ENCODE measurements around the gene KCNQ1. TPM values are rescaled to one million over a fixed set of nuclear protein-coding genes. Genes with fewer than 3 reads are reported as not detected.

Gene KCNQ1
- total RNA-seq, 2 donors from 2014 or later: 18.6 to 25.5 TPM

DNA sequence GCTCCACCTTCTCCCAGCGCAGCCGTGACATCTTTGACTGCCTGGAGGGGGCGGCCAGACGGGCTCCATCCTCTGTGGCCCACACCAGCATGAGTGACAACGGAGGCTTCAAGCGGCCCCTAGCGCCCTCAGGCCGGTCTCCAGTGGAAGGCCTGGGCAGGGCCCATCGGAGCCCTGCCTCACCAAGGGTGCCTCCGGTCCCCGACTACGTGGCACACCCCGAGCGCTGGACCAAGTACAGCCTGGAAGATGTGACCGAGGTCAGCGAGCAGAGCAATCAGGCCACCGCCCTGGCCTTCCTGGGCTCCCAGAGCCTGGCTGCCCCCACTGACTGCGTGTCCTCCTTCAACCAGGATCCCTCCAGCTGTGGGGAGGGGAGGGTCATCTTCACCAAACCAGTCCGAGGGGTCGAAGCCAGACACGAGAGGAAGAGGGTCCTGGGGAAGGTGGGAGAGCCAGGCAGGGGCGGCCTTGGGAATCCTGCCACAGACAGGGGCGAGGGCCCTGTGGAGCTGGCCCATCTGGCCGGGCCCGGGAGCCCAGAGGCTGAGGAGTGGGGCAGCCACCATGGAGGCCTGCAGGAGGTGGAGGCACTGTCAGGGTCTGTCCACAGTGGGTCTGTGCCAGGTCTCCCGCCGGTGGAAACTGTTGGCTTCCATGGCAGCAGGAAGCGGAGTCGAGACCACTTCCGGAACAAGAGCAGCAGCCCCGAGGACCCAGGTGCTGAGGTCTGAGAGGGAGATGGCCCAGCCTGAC, 41.7 kb upstream of the KCNQ1 start:
- DNase-seq (no peak), ATAC-seq (no peak)
- no peaks in the 10 kb centered on the region for H3K27me3 Mint-ChIP-seq

DNA sequence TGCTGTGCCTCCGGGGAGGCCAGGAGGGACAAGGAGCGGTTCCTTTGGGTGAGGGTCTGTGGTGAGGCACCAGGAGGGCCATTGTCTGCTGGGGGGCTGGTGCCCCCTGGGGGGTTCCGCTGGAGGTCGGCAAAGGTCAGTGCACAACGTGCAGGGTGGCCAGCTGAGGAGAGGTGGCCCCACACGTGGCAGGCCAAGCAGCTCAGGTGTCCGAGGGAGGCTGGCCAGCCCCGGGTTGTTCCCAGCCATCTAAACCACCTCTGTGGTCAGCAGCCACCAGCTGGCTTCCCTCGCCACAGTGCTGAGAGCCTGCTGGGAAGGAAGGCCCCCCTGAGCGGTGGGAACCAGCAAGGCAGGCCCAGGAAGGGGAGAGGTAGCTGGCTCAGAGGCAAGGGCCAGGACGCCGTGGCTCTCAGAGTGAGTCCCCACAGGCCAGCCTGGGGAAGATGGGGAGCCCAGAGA, 40.0 kb upstream of the KCNQ1 start:
- H3K27ac Mint-ChIP-seq: peak overlapping the region; percentile 24
- no peak overlapping the region for H3K4me3 Mint-ChIP-seq
- H3K4me1 Mint-ChIP-seq: peaks cover 9% of the 10 kb centered on the region
- H3K27me3 Mint-ChIP-seq: no peaks in the 10 kb centered on the region
- ATAC-seq (no peak), DNase-seq (no peak)
- no peaks in the 10 kb centered on the region for H3K9me3 ChIP-seq (ENCODE audit: control insufficient read depth, low read length, poor library complexity, severe bottlenecking)
- no peaks in the 10 kb centered on the region for H3K36me3 Mint-ChIP-seq (ENCODE audit: low read depth)

More for the DNA sequence above, 41.7 kb upstream of the KCNQ1 start:
- no peaks in the 10 kb centered on the region for H3K9me3 ChIP-seq (ENCODE audit: control insufficient read depth, low read length, poor library complexity, severe bottlenecking)
- peak overlapping the region; percentile 9 for H3K27ac Mint-ChIP-seq
- H3K4me3 Mint-ChIP-seq: no peak overlapping the region
- no peaks in the 10 kb centered on the region for H3K36me3 Mint-ChIP-seq (ENCODE audit: low read depth)
- H3K4me1 Mint-ChIP-seq: peaks cover 13% of the 10 kb centered on the region

DNA sequence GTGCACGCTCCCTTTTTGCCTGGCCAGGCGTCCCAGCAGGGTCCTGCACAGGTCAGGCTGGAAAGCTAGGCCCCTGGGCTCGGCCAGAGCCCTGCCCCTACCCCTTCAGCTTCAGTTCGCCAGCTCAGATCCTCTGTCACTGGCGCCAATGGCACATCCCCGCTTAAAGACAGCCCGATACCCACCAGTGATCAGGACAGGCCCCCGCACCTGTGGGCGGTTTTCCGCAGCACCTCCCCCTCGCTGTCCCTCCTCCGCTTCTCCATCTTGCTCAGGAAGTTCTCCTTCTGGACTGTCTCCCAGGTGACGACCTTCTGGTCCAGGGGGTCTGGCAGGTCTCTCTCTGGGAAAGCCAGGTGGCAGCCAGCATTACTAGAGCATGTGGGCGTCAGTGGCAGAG, 38.4 kb upstream of the KCNQ1 start:
- peaks cover 2% of the 10 kb centered on the region for H3K4me1 Mint-ChIP-seq
- ATAC-seq: no peak
- H3K4me3 Mint-ChIP-seq: no peak overlapping the region
- H3K27ac Mint-ChIP-seq: no peak overlapping the region
- H3K9me3 ChIP-seq (ENCODE audit: control insufficient read depth, low read length, poor library complexity, severe bottlenecking): no peaks in the 10 kb centered on the region
- no peaks in the 10 kb centered on the region for H3K27me3 Mint-ChIP-seq
- DNase-seq: no peak
- no peaks in the 10 kb centered on the region for H3K36me3 Mint-ChIP-seq (ENCODE audit: low read depth)

DNA sequence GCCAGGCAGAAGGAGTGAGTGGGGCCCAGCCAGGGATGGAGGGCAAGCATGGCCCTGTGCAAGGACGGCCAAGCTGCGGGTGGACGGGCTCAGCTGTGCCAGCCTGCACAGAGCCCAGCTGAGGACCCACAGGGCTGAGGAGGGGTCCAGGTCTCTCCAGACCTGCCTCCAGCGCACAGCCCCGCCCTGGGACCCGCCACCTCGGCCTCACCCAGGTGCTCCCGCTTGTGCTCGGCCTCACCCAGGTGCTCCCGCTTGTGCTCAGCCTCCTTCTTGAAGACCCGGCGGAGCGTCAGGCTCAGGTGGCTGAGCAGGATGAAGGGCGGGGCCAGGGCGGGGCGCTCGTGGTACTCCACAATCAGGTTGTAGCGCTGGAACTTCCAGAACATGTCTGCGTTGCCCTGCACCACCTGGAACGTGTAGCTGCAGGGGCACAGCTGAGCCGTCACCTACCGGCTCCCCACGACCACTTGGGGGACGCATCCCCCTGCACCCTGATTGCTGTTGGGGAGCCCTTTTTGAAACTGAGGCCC, 37.9 kb upstream of the KCNQ1 start:
- no peaks in the 10 kb centered on the region for H3K9me3 ChIP-seq (ENCODE audit: control insufficient read depth, low read length, poor library complexity, severe bottlenecking)
- no peaks in the 10 kb centered on the region for H3K27me3 Mint-ChIP-seq
- no peak overlapping the region for H3K27ac Mint-ChIP-seq
- no peak overlapping the region for H3K4me3 Mint-ChIP-seq
- H3K36me3 Mint-ChIP-seq (ENCODE audit: low read depth): no peaks in the 10 kb centered on the region
- H3K4me1 Mint-ChIP-seq: no peaks in the 10 kb centered on the region
- no peak for ATAC-seq
- no peak for DNase-seq

DNA sequence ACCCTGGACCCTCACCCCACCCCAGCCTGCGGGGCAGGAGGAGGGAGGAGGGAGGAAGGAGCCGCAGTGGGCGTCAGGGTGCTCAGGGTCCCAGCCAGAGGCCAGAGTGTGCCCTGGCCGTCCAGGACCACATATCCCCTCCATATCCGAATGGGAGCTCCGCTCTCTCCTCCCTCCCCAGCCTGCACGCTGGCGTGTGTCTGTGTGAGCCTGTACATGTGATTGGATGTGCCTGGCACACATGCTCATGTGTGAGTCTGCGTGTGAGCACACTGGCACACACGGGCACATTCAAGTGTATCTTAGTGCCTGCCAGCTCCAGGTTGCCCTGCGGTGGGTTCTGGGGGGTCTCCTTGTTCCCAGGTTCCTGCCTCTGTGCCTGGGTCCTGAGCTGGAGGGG, 36.1 kb upstream of the KCNQ1 start:
- no peaks in the 10 kb centered on the region for H3K4me1 Mint-ChIP-seq
- no peak for ATAC-seq

DNA sequence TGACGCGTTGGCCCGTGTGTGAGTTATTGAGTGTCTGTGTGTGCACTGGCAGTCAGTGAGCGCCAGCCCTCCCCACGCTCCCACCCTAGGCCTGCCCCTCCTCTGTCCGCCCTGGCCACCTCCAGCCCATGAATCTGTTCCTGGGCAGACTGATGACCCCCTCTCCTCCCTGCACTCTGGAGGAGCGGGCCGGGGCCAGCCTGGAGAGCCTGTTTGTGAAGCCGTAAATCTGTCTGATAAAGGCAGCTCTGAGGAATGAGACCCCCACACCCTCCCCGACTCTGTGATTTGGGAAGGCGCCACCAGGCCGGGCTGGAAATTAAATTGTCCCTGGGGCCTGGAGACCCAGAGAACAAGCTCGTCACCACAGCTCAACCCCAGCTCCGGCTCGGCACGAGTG, 35.7 kb upstream of the KCNQ1 start:
- DNase-seq: no peak
- ATAC-seq: no peak
- Mint-ChIP-seq H3K4me3 (no peak overlapping the region), H3K36me3 (ENCODE audit: low read depth) (no peaks in the 10 kb centered on the region), H3K27ac (no peak overlapping the region), H3K27me3 (no peaks in the 10 kb centered on the region), H3K4me1 (no peaks in the 10 kb centered on the region)
- no peaks in the 10 kb centered on the region for H3K9me3 ChIP-seq (ENCODE audit: control insufficient read depth, low read length, poor library complexity, severe bottlenecking)

More for the DNA sequence above, 36.1 kb upstream of the KCNQ1 start:
- H3K27ac Mint-ChIP-seq: no peak overlapping the region
- H3K36me3 Mint-ChIP-seq (ENCODE audit: low read depth): no peaks in the 10 kb centered on the region
- no peak overlapping the region for H3K4me3 Mint-ChIP-seq
- no peak for DNase-seq
- no peaks in the 10 kb centered on the region for H3K27me3 Mint-ChIP-seq
- H3K9me3 ChIP-seq (ENCODE audit: control insufficient read depth, low read length, poor library complexity, severe bottlenecking): no peaks in the 10 kb centered on the region

DNA sequence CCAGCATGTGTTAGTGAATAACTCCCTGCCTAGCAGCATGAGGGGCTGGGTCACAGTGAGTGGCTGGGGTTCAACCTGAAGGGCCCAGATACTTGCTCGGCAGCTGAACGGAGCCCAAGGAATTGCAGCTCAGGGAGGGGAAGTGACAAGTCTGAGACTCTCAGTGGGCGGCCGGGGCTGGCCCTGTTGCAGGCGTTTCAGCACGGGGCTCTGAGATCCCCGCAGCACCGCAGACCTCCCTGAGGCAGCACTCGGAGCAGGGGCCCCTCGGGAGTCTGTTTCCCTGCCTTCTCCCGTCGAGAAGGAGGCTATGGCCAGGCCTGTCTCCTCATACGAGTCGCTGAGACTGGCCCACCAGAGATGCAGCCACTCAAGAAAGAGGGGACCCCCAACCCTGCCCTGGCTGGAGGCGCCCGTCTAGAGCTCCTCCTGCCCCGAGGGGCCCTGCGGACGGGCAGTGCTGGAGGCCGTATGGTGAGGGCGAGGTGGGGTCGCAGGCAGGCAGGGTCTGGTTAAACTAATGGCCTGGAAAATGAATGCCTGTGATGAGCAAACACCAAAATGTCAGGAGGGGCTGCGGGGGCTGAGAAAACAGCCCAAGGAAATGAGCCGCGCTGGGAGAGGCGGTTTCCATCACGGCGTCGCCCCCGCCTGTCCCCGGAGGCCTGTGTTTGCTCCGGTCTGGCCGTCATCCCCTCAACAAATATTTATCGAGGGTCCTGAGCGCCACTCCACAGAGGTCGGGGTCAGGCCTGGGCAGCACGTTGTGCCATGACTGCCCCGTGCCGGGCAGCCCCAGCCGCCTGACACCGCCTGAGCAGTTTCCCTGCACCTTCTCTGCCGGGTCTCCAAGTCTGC, 35.0 kb upstream of the KCNQ1 start:
- no peaks in the 10 kb centered on the region for H3K36me3 Mint-ChIP-seq (ENCODE audit: low read depth)
- no peaks in the 10 kb centered on the region for H3K9me3 ChIP-seq (ENCODE audit: control insufficient read depth, low read length, poor library complexity, severe bottlenecking)
- no peaks in the 10 kb centered on the region for H3K27me3 Mint-ChIP-seq
- ATAC-seq (no peak), DNase-seq (no peak)
- no peak overlapping the region for H3K27ac Mint-ChIP-seq
- no peak overlapping the region for H3K4me3 Mint-ChIP-seq
- no peaks in the 10 kb centered on the region for H3K4me1 Mint-ChIP-seq

DNA sequence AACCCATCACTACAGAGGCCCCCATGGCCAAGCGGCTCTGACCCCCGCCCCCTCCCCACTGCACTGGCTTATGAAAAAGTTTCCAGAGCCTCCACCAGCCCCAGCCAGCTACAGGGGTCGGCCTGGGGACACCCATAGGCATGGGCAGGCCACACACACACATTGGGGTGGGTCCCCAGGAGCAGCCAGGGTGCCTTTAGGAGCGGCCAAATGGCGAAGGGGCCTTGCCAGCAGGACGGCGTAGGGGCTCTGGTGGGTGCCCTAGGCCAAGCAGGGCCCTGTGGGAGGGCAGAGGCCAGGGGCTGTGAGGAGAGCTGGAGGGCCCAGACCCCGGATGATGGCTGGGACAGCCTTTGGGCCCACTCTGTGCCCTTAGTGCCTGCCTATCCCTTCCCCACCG, 34.2 kb upstream of the KCNQ1 start:
- Mint-ChIP-seq H3K36me3 (ENCODE audit: low read depth) (no peaks in the 10 kb centered on the region), H3K4me1 (no peaks in the 10 kb centered on the region), H3K27ac (no peak overlapping the region), H3K4me3 (no peak overlapping the region), H3K27me3 (no peaks in the 10 kb centered on the region)
- ATAC-seq (no peak), DNase-seq (no peak)
- no peaks in the 10 kb centered on the region for H3K9me3 ChIP-seq (ENCODE audit: control insufficient read depth, low read length, poor library complexity, severe bottlenecking)

DNA sequence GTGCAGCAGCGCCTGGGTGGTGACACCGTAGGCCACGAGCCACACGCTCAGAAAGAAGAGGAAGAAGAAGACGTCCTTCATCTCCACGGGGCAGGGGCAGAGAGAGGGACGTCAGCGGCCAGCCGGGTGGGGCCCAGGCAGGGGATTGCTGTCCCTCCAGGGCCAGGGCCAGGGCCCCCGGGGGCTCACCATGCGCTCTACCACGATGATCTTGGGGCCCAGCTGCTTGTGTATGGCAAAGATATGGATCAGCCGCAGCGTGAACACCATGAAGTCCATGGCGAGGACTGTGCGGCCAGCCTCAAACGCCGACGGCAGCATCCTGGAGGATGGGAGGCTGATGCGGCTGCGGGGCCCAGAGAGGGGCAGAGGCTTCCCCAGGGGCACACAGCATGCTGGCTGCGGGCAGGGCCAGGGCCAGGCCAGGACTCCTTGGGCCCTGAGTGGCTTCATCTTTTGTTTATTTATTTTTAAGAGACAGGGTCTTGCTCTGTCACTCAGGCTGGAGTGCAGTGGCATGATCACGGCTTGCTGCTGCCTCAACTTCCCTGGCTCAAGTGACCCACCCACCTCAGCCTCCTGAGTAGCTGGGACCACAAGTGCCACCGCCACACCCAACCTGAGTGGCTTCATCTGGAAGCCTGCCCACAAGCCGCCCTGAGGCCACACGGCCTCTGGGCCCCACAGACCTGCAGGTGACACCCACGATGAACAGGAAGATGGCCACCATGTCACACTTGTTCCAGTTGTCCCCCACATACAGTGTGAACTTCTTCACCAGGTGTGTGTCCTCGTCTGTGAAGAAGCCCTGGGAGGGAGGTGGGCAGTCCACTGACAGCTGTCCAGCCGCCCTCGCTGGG, 33.1 kb upstream of the KCNQ1 start:
- H3K4me1 Mint-ChIP-seq: no peaks in the 10 kb centered on the region
- H3K27me3 Mint-ChIP-seq: no peaks in the 10 kb centered on the region
- DNase-seq: no peak
- no peak overlapping the region for H3K4me3 Mint-ChIP-seq
- no peaks in the 10 kb centered on the region for H3K9me3 ChIP-seq (ENCODE audit: control insufficient read depth, low read length, poor library complexity, severe bottlenecking)
- no peaks in the 10 kb centered on the region for H3K36me3 Mint-ChIP-seq (ENCODE audit: low read depth)
- no peak overlapping the region for H3K27ac Mint-ChIP-seq
- no peak for ATAC-seq

DNA sequence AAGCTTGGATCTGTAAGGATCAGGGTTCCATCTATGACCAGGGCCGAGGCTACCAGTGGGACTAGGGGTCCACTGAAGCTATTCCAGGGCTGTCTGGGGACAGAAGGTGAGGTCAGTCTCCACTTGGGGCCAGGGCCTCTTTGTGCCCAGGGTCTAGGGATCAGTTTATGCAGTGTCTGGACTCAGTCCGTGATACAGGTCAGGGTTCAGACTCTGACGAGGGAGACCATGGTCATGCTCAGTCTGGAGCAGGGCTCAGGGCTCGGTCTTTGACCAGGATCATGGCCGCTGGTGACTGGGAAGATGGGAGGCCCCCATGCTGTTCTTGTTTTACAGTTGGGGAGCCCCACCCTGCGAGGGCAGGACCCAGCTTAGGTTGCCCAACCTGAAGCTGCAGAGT, 32.5 kb upstream of the KCNQ1 start:
- H3K9me3 ChIP-seq (ENCODE audit: control insufficient read depth, low read length, poor library complexity, severe bottlenecking): no peaks in the 10 kb centered on the region
- H3K4me3 Mint-ChIP-seq: no peak overlapping the region
- ATAC-seq (no peak), DNase-seq (no peak)
- no peak overlapping the region for H3K27ac Mint-ChIP-seq
- H3K36me3 Mint-ChIP-seq (ENCODE audit: low read depth): no peaks in the 10 kb centered on the region
- no peaks in the 10 kb centered on the region for H3K4me1 Mint-ChIP-seq
- H3K27me3 Mint-ChIP-seq: no peaks in the 10 kb centered on the region

DNA sequence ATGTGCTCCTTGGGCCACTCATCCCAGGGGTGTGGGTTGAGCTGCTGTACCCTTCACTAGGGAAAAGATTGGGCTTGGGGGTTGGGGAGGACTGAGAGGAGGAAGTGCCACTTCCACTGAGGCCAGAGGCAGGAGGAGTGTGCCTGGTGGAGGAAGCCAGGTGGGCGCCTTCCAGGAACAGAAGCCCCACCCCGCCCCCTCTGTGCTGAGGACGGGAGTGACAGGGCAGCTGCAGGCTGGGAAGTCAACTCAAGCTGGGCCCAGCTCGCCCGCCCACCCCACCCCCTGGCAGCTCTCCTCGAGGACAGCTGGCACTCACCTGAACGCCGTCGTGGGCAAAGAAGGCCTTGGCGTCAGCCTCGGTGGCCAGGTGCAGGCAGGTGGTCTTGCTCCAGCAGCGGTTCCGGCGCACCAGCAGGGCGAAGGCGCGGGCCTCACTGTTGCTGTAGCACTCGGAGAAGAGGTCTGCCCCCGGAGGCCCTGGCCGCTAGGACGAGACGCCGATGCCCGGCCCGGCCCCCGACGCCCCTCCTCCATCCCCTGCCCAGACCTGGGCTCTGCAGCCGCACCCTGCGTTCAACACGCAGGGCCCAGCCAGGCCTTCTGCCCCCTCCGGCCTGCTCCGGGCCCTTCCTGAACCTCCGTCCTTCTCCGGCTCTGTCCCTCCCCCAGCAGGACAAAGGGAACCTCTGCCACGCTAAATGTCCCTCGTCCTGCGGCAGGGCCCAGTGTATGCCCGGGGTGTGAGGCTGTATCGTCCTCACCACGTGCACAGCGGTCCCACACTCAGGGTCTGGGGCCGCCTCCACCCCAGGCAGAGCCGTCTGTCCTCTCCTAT, 30.8 kb upstream of the KCNQ1 start:
- Mint-ChIP-seq H3K36me3 (ENCODE audit: low read depth) (no peaks in the 10 kb centered on the region), H3K27me3 (no peaks in the 10 kb centered on the region), H3K4me3 (no peak overlapping the region), H3K4me1 (no peaks in the 10 kb centered on the region), H3K27ac (no peak overlapping the region)
- DNase-seq: no peak
- no peaks in the 10 kb centered on the region for H3K9me3 ChIP-seq (ENCODE audit: control insufficient read depth, low read length, poor library complexity, severe bottlenecking)
- ATAC-seq: no peak

DNA sequence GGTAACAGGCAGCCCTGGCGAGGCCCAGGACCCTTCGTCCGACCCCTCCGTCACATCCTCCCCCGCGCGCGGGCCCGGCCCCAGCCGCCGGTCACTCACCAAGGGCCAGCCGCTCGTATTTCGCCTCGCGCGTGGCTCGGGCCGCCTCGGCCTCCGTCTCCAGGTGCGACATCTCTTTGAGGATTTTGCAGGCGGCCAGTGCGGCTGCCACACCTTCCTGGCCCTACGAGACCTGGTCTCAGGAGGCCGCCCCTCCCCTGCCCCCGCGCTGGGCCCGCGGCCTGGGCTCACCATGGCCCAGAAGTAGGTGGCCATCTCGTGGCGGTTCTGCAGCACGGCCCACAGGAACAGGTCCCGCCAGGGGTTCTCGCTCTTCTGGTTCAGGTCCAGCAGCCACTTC, 30.2 kb upstream of the KCNQ1 start:
- no peaks in the 10 kb centered on the region for H3K36me3 Mint-ChIP-seq (ENCODE audit: low read depth)
- no peak for ATAC-seq
- no peaks in the 10 kb centered on the region for H3K27me3 Mint-ChIP-seq
- no peak for DNase-seq
- H3K4me1 Mint-ChIP-seq: no peaks in the 10 kb centered on the region
- no peaks in the 10 kb centered on the region for H3K9me3 ChIP-seq (ENCODE audit: control insufficient read depth, low read length, poor library complexity, severe bottlenecking)
- H3K27ac Mint-ChIP-seq: no peak overlapping the region
- no peak overlapping the region for H3K4me3 Mint-ChIP-seq
